Activated T-cell treated with anti-CD3 and anti-CD28 coated beads, Interleukin-2, amount 50 U/mL, for 24 hours (primary cell): ENCODE measurements around the gene MACIR.
"Not testable (repeated sequence)": the region's sequence is repeated elsewhere in the genome, so short reads cannot be mapped to it uniquely, and the experiment has no call there.

Experiments
- DNase-seq: peaks from one replicate; pipeline ENCODE4 v3.0.0-alpha.2; 2020
- H3K27ac Mint-ChIP-seq: 2 replicates; pipeline ENCODE4 v1.8.0; 2020; ENCODE audit warnings: mild to moderate bottlenecking, mixed read lengths
- H3K27me3 Mint-ChIP-seq: 2 replicates; pipeline ENCODE4 v1.8.0; 2020; ENCODE audit warnings: mixed read lengths
- H3K36me3 Mint-ChIP-seq: 2 replicates; pipeline ENCODE4 v1.8.0; 2020; ENCODE audit warnings: low read depth, mixed read lengths
- H3K4me1 Mint-ChIP-seq: 2 replicates; pipeline ENCODE4 v1.8.0; 2020; ENCODE audit warnings: low read depth, mixed read lengths
- H3K4me3 Mint-ChIP-seq: 2 replicates; pipeline ENCODE4 v1.8.0; 2020; ENCODE audit warnings: mild to moderate bottlenecking, moderate library complexity, mixed read lengths
- H3K9me3 Mint-ChIP-seq: 2 replicates; pipeline ENCODE4 v1.8.0; 2020; ENCODE audit warnings: mixed read lengths

The MACIR gene, protein sequence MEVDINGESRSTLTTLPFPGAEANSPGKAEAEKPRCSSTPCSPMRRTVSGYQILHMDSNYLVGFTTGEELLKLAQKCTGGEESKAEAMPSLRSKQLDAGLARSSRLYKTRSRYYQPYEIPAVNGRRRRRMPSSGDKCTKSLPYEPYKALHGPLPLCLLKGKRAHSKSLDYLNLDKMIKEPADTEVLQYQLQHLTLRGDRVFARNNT

DNA sequence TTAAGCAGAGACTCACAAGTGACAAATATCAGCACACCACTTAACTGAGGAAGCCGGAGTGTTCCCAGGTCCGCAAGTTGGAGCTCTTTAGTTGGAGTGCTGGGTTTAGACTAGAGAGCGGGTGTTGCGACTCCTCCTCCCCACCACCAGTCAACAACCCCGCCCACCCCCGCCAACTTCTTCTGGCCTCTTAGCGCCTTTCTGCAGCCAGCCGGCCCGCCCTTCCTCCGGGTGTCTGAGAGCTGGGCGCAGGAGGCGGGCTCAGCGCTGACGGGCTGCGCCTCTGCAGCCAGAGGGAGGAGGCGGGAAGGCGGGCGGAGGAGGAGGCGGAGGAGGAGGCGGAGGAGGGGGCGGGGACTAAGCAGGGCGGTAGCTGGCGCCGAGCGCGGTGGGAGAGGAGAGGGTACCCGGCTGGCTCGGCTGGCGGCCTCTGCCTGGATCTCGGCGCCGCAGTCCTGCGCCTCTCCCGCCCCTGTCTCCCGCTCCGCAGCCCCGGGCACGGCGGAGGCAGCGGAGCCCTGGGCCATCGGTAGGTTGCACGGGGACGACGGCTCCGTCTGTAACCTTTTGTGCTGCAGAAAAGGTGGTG, at the start of gene MACIR:
Gene MACIR, plus strand, starts transcription at position 396 of the 589 bp plus-strand sequence. CDS start 17,157 bp downstream, outside the sequence.
- Mint-ChIP-seq H3K27ac (peak within 1 kb of the TSS; percentile 87), H3K4me1 (peaks cover 32% of the 10 kb centered on the region), H3K36me3 (peaks cover 6% of the 10 kb centered on the region), H3K27me3 (peaks cover 15% of the 10 kb centered on the region), H3K4me3 (peak within 1 kb of the TSS; percentile 87), H3K9me3 (no peaks in the 10 kb centered on the region)
- peak; percentile 90 for DNase-seq

GRCh38 chr5:103209065-103209464, 49.5 kb upstream of the MACIR start:
- DNase-seq = no peak
- H3K27me3 Mint-ChIP-seq = no peaks in the 10 kb centered on the region
- H3K9me3 Mint-ChIP-seq = peaks cover 2% of the 10 kb centered on the region
- peaks cover 35% of the 10 kb centered on the region for H3K4me1 Mint-ChIP-seq
- peaks cover 29% of the 10 kb centered on the region for H3K36me3 Mint-ChIP-seq
- no peak overlapping the region for H3K27ac Mint-ChIP-seq
- no peak overlapping the region for H3K4me3 Mint-ChIP-seq

DNA sequence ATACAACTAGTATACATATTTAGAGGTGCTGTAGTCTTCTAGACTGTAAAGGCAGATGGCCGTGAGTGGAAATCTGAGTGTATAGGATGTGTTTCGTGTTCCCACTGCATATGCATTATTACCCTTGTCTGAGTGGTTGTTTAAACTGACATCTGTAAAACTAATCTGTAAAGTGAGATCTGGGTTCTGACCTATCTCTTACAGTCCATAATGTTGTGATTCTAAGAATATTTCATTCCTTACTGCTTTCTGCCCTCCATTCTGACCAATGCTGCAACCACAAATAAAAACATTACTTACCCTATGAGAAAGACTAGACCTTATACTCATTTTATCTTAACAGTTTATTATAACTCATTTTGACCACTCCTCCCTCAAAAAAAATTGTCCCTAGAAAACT, 47.6 kb upstream of the MACIR start:
- Mint-ChIP-seq H3K36me3 (peaks cover 14% of the 10 kb centered on the region), H3K27ac (no peak overlapping the region), H3K9me3 (no peaks in the 10 kb centered on the region), H3K27me3 (no peaks in the 10 kb centered on the region), H3K4me3 (no peak overlapping the region), H3K4me1 (peaks cover 35% of the 10 kb centered on the region)
- no peak for DNase-seq

GRCh38 chr5:103211576-103212561, 46.7 kb upstream of the MACIR start:
- no peak overlapping the region for H3K4me3 Mint-ChIP-seq
- H3K4me1 Mint-ChIP-seq = peaks cover 30% of the 10 kb centered on the region
- H3K36me3 Mint-ChIP-seq = peaks cover 5% of the 10 kb centered on the region
- no peak for DNase-seq
- H3K27ac Mint-ChIP-seq = no peak overlapping the region
- no peaks in the 10 kb centered on the region for H3K27me3 Mint-ChIP-seq
- no peaks in the 10 kb centered on the region for H3K9me3 Mint-ChIP-seq

- no peak overlapping the region for H3K27ac Mint-ChIP-seq
- peaks cover 4% of the 10 kb centered on the region for H3K36me3 Mint-ChIP-seq
- peaks cover 2% of the 10 kb centered on the region for H3K9me3 Mint-ChIP-seq
- peaks cover 13% of the 10 kb centered on the region for H3K4me1 Mint-ChIP-seq
- no peak overlapping the region for H3K4me3 Mint-ChIP-seq
- no peak for DNase-seq
- H3K27me3 Mint-ChIP-seq = no peaks in the 10 kb centered on the region
These were observed 42.4 kb upstream of the MACIR start for GRCh38 chr5:103216137-103216536.

DNA sequence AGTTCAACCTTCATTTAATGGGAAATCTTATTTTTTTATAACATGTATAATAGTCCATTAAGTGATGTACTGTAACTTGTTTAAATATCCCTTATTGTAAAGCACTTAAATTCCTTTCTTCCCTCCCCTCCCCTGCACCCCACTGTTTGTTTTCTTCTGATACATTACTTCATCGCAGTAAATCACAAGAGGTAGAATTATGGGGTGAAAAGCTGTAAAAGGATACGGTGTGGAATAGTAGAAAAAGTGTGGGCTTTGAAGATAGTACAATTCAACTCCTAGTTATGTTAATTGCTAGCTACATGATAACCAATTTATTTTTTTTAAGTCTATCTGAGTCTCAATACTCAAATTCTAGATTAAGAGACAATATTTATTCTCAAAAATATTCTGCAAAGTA, 41.9 kb upstream of the MACIR start:
- no peak for DNase-seq
- Mint-ChIP-seq H3K4me1 (peaks cover 8% of the 10 kb centered on the region), H3K4me3 (no peak overlapping the region), H3K27ac (no peak overlapping the region), H3K9me3 (peaks cover 2% of the 10 kb centered on the region), H3K27me3 (no peaks in the 10 kb centered on the region), H3K36me3 (peaks cover 4% of the 10 kb centered on the region)

GRCh38 chr5:103217101-103217500, 41.5 kb upstream of the MACIR start:
- H3K4me3 Mint-ChIP-seq = no peak overlapping the region
- no peak overlapping the region for H3K27ac Mint-ChIP-seq
- H3K27me3 Mint-ChIP-seq = no peaks in the 10 kb centered on the region
- H3K4me1 Mint-ChIP-seq = peaks cover 4% of the 10 kb centered on the region
- peaks cover 4% of the 10 kb centered on the region for H3K36me3 Mint-ChIP-seq
- peaks cover 2% of the 10 kb centered on the region for H3K9me3 Mint-ChIP-seq
- DNase-seq = no peak

DNA sequence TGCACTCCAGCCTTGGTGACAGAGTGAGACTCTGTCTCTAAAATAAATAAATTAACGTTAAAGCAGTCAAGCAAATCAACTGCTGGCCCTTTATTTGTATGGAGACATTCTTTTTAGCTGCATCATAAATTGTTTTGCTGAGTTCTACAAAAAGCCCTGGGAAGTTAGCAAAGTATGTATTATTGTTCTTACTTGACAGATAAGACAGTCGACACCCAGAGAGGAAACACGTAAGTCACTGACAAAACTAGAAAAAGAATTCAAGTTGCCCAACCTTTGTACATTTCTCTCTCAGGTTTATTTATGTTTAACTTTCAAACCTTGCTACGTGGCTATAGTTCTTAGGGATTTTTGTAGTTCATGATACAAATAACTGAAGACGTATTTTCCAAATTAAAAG, 40.4 kb upstream of the MACIR start:
- Mint-ChIP-seq H3K4me3 (no peak overlapping the region), H3K4me1 (peaks cover 3% of the 10 kb centered on the region), H3K27ac (no peak overlapping the region), H3K27me3 (no peaks in the 10 kb centered on the region), H3K36me3 (peaks cover 4% of the 10 kb centered on the region), H3K9me3 (peaks cover 2% of the 10 kb centered on the region)
- no peak for DNase-seq

GRCh38 chr5:103219074-103219473, 39.5 kb upstream of the MACIR start:
- H3K4me1 Mint-ChIP-seq = not testable (repeated sequence)

DNA sequence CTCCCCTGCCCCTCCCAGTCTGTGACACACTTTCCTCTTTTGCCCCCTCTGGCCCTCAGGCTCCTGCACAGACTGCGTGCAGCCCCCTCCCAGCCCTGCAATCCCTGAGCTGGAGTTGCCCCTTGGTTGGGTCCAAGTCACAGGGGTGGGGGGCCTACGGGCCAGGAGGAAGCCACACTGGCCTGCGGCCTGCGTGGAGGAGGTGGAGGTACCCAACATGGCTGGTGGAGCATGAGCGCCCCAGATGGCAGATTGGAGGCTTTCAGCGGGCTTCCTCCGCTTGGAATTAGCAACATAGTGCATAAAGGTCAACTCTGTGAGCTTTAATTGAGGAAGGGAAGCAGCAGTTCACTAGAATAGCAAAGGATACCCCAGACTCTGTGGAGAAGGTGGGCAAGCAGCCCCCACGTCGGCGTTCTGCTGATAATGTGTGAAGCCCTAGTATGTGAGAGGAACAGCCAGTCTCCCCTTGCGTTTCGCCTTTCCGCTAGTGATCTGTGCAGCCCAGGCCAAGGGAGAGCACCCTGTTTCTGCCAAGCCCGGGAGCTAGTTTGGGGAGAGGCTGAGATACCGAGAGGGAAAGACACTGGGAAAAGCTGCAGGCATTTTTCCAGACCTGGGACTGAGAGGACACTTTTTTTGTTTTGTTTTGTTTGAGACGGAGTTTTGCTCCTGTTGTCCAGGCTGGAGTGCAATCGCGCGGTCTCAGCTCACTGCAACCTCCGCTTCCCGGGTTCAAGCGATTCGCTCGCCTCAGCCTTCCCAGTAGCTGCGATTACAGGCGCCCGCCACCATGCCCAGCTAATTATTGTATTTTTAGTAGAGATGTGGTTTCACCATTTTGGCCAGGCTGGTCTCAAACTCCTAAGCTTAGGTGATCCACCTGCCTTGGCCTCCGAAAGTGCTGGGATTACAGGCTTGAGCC, 35.3 kb upstream of the MACIR start:
- Mint-ChIP-seq H3K27ac (no peak overlapping the region), H3K9me3 (peaks cover 2% of the 10 kb centered on the region), H3K27me3 (peaks cover 22% of the 10 kb centered on the region), H3K4me3 (no peak overlapping the region), H3K4me1 (peaks cover 2% of the 10 kb centered on the region), H3K36me3 (peaks cover 4% of the 10 kb centered on the region)
- no peak for DNase-seq

More at GRCh38 chr5:103219074-103219473, 39.5 kb upstream of the MACIR start:
- not testable (repeated sequence) for H3K27me3 Mint-ChIP-seq, H3K36me3 Mint-ChIP-seq, DNase-seq, H3K9me3 Mint-ChIP-seq, H3K4me3 Mint-ChIP-seq, H3K27ac Mint-ChIP-seq

DNA sequence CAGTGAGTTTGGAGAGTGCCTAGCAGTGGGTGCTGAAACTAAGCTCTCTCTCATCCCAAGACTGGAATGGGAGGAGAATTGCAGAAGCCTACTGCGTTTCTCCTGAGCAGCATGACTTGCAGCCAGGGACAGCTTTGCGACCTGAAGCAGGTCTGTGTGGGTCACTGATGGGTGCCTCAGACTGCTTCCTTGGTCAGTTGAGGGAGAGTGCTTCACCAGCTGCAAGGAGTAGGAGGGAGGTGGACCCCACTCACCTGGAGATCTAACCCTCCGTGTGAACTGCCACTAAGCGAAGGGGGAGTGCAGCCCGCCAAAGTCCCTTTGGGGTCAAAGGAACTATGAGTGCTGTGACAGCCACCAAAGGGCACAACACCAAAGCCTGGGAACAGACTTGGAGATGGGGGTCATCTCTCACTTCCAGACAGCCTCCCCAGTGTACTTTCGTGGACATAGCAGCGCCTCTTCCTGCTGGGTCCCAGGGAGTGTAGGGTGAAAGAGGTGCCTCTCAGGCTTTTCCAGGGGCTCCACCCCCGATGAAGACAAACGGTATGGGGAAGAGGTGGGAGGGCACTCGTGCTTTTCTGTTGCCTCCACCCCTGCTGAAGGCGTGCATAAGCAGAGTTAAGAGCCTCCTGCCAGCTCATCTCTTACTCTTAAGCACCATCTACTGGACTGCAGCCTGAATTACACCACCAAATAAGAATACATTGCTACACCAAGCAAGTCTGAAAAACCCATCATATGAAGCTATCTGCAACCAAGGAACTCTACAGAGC, 34.3 kb upstream of the MACIR start:
- H3K27me3 Mint-ChIP-seq = peaks cover 28% of the 10 kb centered on the region
- H3K36me3 Mint-ChIP-seq = peaks cover 3% of the 10 kb centered on the region
- DNase-seq = peak; percentile 40
- H3K9me3 Mint-ChIP-seq = peaks cover 2% of the 10 kb centered on the region
- H3K4me1 Mint-ChIP-seq = peaks cover 2% of the 10 kb centered on the region
- H3K4me3 Mint-ChIP-seq = no peak overlapping the region
- no peak overlapping the region for H3K27ac Mint-ChIP-seq

DNA sequence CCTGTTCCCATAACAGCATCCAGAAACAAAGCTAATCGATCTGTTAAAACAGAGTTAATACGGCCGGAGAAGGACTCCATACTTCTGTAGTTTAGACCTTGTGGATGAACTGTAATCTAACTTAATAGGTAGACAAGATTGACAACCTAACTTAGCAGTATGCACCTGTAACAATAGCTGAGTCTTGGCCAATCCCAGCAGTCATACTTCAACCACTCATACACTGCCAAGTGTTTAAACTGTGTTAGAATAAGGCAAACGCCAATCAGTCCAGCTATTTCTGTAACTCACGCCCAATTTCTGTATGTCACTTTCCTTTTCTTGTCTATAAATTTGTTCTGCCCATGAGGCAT, 33.7 kb upstream of the MACIR start:
- H3K9me3 Mint-ChIP-seq = no peaks in the 10 kb centered on the region
- peaks cover 28% of the 10 kb centered on the region for H3K27me3 Mint-ChIP-seq
- no peak overlapping the region for H3K27ac Mint-ChIP-seq
- H3K4me3 Mint-ChIP-seq = no peak overlapping the region
- H3K36me3 Mint-ChIP-seq = no peaks in the 10 kb centered on the region
- peaks cover 2% of the 10 kb centered on the region for H3K4me1 Mint-ChIP-seq
- no peak for DNase-seq

- no peaks in the 10 kb centered on the region for H3K9me3 Mint-ChIP-seq
- peaks cover 2% of the 10 kb centered on the region for H3K4me1 Mint-ChIP-seq
- no peak overlapping the region for H3K27ac Mint-ChIP-seq
- H3K36me3 Mint-ChIP-seq = no peaks in the 10 kb centered on the region
- no peak for DNase-seq
- no peak overlapping the region for H3K4me3 Mint-ChIP-seq
- peaks cover 28% of the 10 kb centered on the region for H3K27me3 Mint-ChIP-seq
These were observed 30.5 kb upstream of the MACIR start for GRCh38 chr5:103228061-103228460.
